NCI-H82 treated with DMSO at 0.1 percent for 48 hours (cell line): ENCODE measurements around the gene ANXA10.
"Not testable (repeated sequence)": the region's sequence is repeated elsewhere in the genome, so short reads cannot be mapped to it uniquely, and the experiment has no call there.

Experiments
- DNase-seq: peaks from one replicate; lab custom pipeline; 2025; ENCODE audit not compliant: unreplicated experiment; lab: John Stamatoyannopoulos, UW

Gene ANXA10

GRCh38 chr4:168154546-168155277 lies 62.4 kb downstream of the ANXA10 start:
- no peak for DNase-seq

GRCh38 chr4:168162604-168163003 lies 70.3 kb downstream of the ANXA10 start:
- no peak for DNase-seq

GRCh38 chr4:168163106-168163505 lies 70.8 kb downstream of the ANXA10 start:
- DNase-seq, result no peak

GRCh38 chr4:168164045-168164444 lies 71.7 kb downstream of the ANXA10 start:
- DNase-seq, result no peak

- DNase-seq, result no peak
Measured at GRCh38 chr4:168164915-168165548, 72.7 kb downstream of the ANXA10 start.

- no peak for DNase-seq
Measured at GRCh38 chr4:168167714-168168284, 75.5 kb downstream of the ANXA10 start.

- no peak for DNase-seq
Measured at GRCh38 chr4:168174308-168174707, 82.0 kb downstream of the ANXA10 start.

GRCh38 chr4:168177546-168178149 lies 85.3 kb downstream of the ANXA10 start:
- no peak for DNase-seq

GRCh38 chr4:168183717-168184571 lies 91.6 kb downstream of the ANXA10 start:
- DNase-seq, result no peak

GRCh38 chr4:168188754-168189153 lies 96.4 kb downstream of the ANXA10 start:
- DNase-seq, result no peak

GRCh38 chr4:168197926-168198325 lies 105.6 kb downstream of the ANXA10 start:
- no peak for DNase-seq

- no peak for DNase-seq
Measured at GRCh38 chr4:168199260-168199957, 107.1 kb downstream of the ANXA10 start.

- DNase-seq, result no peak
Measured at GRCh38 chr4:168200685-168201084, 108.3 kb downstream of the ANXA10 start.

- DNase-seq, result no peak
Measured at GRCh38 chr4:168203233-168203911, 111.0 kb downstream of the ANXA10 start.

GRCh38 chr4:168208957-168209614 lies 116.7 kb downstream of the ANXA10 start:
- DNase-seq, result no peak

GRCh38 chr4:168212656-168213055 lies 120.3 kb downstream of the ANXA10 start:
- no peak for DNase-seq

GRCh38 chr4:168213511-168213910 lies 121.2 kb downstream of the ANXA10 start:
- DNase-seq, result not testable (repeated sequence)

- no peak for DNase-seq
Measured at GRCh38 chr4:168218645-168219044, 126.3 kb downstream of the ANXA10 start.

GRCh38 chr4:168220893-168221292 lies 128.6 kb downstream of the ANXA10 start:
- no peak for DNase-seq
